ENCODE data around the gene TLE5.

TLE5 gene, protein sequence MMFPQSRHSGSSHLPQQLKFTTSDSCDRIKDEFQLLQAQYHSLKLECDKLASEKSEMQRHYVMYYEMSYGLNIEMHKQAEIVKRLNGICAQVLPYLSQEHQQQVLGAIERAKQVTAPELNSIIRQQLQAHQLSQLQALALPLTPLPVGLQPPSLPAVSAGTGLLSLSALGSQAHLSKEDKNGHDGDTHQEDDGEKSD

DNA sequence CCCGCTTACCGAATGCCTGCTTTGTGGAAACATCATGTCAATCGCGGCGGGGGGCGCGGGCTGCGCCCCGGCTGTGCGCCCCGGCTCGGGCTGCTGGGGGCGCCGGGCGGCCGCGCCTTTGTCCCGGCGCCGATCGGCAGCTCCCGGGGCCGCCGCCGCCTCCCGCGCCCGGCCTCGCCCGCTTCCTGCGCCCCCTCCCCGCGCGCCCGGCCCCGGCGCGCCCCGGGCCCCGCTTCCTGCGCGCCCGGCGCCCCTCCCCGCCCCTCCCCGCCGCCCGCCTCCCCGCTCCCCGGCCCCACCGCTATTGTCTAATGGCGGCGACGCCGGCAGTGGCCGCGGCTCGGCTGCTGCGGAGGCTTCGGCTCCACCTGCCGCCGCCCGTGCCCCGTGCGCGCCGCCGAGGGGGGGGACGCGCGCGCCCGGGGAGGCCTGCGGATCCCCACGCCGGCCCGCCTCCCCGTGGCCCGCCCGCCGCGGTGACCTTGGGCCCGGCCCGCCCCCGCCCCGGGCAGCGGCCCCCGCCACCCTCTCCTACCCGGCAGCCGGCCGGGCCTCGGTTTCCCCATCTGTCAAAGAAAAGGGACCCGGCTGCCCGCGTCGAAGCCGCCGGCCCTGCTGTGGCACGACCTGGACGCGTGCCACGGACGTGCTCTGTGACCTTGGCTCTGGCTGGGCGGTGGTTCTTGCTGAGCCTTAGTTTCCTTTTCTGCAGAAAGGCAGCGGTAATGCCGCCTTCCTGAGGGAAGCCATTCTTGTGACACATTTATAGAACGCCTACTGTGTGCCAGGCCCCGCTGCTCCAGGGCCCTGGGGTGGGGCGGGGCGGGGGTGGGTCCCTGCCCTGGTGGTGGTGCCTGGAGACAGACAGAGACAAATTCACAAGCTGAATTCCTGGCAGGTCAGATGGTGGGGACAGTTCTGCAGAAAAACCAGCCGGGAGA is at the start of gene TLE5:
Gene TLE5 (minus strand): TSS at position 331 of the 941 bp plus-strand sequence. CDS start 295 bp downstream, at position 36.
- FAIRE-seq = no peak
- DNase-seq (ENCODE audit: low spot score) = peak; percentile 77

DNA sequence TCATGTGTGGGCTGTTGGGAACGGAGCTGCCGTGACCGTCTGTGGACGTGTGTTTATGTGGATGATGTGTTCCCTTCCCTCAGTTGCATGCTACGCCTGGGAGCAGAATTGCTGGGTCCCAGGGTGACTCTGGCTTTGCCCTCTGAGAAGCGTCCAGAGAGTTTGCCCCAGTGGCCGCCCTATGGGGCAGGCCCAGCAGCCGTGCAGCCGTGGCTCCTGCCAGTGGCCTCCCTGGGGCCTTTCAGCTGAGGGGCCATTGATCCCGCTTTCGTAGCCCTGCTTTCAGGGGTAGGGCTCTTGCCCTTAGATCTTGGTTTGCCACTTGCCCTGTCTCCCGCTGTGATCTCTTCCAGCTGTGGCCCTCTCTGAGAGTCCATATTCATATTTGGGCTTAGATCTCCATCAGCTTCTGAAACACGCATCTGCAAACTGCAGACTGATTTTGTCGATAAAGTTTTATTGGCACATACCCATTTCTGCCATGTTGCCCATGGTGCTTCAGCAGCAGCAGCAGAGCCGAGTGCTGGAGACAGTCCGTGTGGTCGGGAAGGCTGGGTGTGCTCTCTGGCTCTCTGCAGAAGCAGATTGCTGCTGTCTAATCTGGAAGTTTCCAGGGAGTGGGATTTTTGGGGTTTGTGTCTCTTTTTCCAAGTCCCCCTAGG is 49.4 kb upstream of the TLE5 start:
- FAIRE-seq (no peak), DNase-seq (ENCODE audit: low spot score) (no peak)

DNA sequence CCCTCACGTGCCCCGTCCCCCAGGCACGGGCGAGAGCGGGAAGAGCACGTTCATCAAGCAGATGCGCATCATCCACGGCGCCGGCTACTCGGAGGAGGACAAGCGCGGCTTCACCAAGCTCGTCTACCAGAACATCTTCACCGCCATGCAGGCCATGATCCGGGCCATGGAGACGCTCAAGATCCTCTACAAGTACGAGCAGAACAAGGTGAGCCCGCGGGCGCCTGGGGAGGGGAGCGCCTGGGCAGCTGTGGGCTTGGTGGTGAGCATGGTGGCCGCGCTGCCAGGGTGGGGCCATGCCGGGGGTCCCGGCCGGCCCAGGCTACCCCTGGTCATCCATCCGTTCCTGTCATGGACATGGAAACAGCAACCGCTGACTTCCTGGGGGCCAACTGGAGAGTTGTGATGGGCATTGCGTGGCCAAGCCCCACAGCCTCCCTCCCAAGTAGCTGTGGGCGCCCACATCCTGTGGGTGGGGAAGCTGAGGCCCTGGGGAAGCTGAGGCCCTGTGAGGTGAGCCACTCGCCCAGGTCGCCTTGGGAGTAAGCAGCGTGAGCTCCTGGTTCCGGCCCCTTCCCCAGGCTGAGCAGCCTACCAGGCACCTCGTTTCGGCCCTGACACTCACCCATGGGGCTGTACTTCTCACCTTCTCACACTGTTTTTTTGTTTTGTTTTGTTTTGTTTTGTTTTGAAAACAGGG is 48.0 kb upstream of the TLE5 start:
- no peak for FAIRE-seq

DNA sequence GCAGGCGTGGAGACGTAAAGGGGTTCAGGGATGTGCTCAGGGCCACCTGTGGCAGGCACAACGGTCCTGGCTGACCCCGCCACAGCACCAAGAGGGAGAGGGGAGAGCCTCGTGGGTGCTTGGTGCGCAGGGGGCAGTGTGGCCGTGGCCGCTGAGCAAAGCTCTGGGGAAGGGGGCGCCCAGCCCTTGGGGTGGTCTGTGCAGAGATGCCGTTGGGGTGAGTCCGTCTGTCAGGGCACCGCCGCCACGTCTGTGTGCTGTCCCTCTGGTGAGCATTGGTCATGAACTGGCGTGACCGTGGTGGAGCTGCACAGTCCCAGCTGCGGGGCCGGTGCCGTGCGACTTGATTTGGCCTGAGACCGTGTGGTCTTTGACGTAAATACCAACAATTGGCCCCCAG is 47.2 kb upstream of the TLE5 start:
- no peak for DNase-seq (ENCODE audit: low spot score)
- no peak for FAIRE-seq

More for the DNA sequence above, 48.0 kb upstream of the TLE5 start:
- DNase-seq (ENCODE audit: low spot score) = no peak

DNA sequence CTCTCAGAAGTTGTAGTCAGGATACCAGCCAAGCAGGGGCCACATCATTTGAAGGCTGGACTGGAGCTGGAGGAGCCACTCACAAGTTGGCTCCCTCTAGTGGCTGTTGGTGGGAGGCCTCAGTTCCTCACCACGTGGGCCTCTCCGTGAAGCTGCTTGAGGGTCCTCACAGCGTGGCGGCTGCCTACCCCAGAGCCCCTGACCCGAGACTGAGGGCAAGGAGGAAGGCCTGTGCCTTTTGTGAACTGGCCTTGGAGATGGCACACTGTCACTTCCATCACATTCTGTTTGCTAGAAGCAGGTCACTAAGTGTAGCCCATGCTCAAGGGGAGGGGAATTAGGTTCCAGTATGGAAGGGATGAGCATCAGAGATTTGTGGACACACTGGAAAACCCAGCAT is 46.5 kb upstream of the TLE5 start:
- FAIRE-seq (no peak), DNase-seq (ENCODE audit: low spot score) (peak; percentile 50)

DNA sequence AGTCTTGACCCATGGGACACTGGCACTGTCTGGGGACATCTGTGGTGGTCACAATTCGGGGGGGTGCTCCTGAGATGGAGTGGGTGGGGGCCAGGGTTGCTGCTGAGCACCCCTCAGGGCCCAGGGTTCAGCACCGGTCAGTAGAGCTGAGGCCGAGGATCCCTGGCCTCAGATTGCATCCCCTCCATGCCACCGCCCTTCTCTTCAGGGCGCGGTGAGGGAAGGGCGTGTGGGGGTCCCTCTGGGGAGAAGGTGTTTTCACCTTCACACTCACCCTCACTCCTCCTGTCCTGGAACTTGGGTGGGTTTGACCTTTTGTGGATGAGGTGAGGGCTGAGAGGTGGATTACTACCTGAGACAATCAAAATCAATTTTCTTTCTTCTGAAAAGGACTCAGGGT is 45.4 kb upstream of the TLE5 start:
- no peak for DNase-seq (ENCODE audit: low spot score)
- FAIRE-seq = no peak

DNA sequence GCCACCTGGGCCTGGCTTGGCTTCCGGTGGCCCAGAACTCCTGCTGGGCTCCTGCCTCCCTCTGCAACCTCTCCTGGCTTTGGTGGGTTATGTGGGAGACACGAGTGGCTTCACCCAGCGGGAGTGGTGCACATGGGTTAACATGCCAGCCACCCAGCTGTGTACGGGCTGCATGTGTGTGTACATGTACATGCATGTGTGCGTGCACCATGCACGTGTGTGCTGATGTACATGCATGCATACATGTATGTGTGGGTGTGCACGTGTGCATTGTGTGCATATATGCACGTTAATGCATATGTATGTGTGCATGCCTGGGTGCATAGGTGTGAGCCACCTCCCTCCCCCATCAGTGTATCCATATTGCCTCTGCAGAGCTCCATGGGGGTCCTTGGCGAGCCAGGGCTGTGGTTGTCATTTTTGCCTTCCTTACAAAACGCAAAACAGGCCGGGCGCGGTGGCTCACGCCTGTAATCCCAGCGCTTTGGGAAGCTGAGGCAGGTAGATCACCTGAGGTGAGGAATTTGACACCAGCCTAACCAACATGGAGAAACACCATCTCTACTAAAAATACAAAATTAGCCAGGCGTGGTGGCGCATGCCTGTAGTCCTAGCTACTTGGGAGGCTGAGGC is 44.3 kb upstream of the TLE5 start:
- FAIRE-seq (no peak), DNase-seq (ENCODE audit: low spot score) (no peak)

DNA sequence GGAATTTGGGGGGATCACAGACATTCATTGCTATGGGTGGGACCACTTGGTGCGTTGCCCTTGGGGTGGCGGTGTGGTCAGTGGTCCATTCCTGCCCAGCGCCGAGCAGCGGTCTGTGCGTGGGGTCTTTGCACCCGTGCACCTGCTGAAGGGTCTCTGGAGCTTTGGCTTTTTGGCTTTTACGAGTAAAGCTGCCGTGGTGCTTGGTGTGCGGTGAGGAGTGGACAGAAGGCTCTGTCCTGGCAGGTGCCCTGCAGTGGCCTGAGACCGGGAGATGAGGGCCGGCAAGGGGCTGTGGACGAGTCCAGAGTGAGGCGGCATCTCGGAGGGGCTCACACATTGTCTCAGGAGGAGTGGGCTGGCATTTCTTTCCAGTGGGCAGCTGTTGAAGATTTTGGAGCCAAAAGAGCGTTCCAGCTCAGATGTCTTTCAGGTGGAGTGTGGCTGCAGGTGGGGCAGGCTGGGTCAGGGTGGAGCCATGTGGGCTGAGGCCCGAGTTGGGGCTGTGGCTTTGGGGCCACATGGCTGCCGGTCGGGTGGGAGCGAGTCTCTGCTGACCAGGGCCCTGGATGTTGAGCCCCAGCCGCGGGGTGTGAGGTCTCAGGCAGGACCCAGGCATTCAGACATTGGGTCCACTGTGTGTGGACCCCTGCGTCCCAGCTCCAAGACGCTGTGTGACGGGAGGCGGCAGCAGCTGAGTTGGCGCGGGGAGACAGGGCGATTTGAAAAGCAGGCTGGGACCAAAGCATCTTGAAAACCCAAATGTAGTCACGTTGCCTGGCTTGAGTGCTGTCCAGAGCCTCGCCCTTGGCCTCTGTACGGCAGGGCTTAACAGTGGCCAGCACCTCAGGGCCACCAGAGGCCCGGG is 43.6 kb upstream of the TLE5 start:
- no peak for DNase-seq (ENCODE audit: low spot score)
- no peak for FAIRE-seq

DNA sequence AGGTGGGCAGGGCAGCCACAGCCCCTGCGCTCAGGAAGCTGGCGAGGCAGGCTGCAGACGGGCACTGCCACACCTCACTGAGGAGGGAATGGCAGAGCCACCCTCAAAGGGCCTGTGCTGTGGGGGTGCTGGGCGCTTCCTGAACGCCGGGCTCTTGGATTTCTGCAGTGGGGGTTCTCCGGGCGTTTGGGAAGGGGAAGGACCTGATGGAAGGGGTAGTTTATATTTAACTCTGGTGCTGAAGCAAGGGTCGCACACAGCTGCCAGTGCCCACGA is 42.4 kb upstream of the TLE5 start:
- FAIRE-seq = no peak
- DNase-seq (ENCODE audit: low spot score) = no peak

DNA sequence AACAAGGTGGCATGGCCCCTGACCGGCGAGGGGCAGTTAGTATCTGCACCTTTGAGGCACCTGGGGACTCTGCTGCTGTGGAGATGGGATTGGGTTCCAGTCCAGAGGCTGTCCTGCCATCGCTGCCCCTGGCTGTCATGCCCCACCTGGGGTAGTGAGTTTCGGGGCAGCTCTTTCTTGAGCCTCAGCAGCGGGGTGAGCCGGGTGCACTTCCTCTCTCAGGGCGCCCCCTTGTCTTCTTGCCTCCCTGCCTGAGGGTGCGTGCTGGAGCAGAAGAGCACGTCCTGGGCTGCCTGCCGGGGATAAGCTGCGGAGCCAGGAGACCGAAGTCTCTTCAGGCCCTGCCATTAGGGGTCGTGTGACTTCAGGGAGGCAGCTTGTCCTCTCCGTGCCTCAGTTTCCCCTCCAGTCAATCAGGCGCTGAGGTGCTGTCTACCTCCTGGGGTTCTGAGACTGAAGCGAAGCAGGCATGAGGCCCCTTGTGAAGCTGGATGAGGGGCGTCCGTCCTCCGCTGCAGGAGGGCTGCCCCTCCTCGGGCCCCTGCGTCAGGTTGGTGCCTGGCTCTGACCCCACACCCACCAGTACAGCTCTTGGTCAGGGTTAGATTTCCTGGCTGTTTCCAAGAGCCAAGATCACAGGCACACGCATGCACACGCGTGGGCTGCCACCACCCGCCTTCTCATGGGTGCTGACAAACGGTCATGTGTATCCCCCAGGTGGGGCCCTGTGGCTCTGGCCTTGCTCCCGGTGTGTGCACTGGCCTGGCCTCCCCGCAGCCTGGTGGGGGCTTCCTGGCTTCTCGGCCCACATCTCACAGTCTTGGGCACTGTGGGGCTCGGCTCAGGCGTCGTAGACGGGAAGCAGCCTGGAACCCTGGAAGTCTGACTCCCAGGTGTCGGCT is 40.2 kb upstream of the TLE5 start:
- FAIRE-seq = no peak
- no peak for DNase-seq (ENCODE audit: low spot score)

DNA sequence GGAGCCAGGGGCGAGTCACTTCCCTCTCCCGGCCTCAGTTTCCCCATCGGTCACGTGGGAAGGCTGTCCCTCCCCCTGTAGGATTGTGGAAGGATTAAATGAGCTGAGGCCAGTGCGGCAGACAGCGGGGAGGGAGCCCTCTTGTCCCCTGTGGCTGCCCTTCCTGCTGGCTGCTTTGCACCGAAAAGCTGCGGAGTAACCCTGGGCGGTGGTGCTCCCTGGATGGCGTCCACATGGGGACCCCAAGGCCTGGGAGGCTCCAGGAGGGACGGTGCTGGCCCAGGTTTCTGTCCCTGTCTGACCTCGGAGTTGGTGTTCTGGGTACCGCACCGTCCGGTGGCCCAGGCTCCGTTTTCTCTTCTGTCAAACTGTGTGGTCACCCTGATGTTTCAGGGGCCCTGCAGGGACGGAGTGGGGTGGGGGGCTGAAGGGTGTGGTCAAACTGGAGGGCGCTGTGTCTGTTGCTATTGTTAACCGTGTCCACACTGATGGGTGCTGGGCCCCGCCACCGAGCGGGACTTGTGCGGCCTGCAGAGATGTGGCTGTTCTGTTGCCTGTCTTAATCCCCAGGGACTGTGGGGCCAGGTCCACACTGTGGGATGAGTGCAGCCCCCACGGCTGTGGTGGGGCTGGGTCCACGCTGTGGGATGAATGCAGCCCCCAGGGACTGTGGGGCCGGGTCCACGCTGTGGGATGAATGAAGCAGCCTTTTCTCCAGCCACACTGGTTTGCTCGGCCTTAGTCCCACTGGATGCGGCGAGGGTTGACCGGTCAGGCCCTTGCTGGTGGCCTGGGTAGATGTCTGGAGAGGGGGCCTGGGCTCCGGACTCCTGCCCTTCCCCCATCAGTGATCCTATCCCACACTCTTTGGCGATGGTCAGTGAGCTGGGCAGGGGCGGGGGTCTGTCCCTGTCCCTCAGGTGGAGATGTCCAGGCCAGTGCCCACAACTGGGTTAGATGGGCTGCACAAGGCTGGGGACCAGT is 38.7 kb upstream of the TLE5 start:
- no peak for DNase-seq (ENCODE audit: low spot score)
- no peak for FAIRE-seq

DNA sequence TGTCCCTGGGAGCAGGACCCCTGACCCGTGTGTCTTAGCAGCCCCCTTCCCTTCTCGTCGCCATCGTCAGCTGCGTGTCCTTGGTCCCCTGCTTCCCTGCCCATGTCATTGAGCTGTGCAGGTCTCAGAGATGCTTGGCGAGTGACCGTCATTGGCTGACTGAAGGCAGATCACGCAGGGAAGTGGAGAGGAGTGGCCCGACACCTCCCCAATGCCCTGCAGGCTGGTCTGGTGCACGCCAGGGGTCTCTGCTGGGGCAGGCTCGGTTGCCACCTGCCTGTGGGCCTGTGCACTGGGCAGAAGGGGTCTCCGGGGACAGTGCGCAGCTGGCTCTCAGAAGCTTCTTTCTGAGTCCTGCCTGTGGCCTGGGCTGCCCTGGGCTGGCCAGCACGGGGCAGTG is 38.0 kb upstream of the TLE5 start:
- DNase-seq (ENCODE audit: low spot score) = no peak
- FAIRE-seq = no peak

DNA sequence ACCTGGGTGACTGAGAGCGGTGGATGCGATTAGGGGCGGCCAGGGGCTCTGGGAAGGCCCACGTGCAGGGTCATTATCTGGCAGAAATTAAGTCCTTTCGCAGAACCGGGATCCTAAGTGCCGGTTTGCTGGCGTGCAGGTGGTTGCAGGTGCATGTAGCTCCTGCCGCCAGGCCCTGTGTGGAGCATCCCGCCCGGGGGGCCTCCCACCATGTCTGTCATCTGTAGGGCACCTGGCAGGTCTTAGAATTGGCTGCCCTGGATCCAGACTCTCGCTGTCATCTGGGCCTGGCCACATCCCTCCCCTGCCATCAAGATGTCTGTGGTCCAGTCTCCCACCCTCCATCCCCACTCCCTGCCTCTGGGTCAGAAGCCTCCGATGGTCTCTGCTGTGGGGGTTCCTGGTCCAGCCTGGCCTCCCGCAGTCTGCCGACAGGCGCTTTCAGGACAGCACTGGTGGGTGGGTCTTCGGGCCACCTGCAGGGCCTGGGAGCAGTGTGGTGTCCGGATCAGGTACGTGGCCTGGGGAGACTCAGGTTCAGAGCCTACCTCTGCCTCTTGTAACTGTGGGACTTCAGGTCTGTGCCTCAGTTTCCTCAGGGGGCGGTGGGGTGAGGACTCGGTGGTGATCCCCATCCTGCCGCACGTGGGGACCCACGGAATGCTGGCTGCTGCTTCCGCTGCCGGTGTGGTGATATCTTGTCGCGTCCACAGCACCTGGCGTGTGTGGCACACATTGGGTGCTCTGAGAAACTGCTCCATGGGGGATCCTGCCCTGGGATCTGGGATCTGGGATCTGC is 37.3 kb upstream of the TLE5 start:
- DNase-seq (ENCODE audit: low spot score) (no peak), FAIRE-seq (no peak)

DNA sequence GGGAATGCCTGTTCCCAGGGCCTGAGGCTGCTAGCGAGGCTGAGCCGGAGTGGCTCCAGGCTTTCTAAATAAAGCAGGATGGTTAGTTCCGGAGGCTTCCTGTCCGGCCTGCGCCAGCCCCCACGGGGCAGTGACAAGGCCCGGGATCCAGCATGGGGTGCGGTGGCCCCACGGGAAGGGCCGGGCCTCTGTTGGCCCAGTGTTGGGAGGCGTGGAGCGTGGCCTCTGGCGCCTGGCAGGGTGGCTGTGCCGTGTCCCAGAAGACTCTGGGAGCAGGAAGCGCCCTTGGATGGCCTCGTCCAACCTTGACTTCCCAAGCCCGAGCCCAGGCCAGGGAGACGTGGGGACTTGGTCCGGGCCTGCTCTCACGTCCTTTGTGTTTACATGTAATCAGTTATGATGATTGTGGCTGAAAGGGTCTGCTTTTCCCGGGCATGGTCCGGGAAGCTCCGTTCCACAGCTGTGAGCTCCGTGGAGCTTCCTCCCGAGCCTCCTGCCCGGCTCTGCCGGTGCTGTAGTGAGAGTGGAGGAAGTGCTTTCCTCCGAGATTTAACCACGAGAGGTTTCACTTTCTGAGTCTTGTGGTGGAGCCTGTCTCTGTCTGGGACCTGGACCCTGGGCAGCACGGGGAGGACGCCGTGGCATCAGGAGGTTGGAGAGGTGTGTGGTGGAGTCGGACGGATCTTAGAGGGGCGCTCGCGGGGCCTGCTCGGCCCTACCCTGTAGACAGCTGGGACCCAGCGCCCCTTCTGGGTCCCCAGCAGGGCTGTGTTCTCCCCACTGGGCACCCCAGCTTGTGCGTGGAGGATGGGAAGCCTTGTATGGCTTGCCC is 36.4 kb upstream of the TLE5 start:
- no peak for FAIRE-seq

DNA sequence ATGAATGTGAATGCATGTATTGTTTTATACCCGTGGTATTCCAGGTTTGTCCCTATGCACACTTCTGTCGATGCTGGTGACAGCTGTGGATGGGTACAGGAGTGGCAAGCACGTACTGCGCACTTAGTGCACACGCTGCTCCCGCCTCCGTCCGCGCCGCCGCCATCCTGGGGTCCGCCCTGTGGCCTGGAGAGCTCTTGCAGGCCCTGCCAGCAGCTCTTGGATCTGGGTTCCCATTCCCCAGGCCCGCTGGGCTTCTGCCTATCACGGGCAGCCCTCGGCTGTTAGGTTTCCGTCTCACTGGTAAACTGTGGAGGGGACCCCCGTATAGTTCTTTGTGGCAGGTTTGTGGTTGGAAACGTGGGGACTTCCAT is 35.8 kb upstream of the TLE5 start:
- no peak for FAIRE-seq
- no peak for DNase-seq (ENCODE audit: low spot score)

More for the DNA sequence above, 36.4 kb upstream of the TLE5 start:
- DNase-seq (ENCODE audit: low spot score) = no peak

DNA sequence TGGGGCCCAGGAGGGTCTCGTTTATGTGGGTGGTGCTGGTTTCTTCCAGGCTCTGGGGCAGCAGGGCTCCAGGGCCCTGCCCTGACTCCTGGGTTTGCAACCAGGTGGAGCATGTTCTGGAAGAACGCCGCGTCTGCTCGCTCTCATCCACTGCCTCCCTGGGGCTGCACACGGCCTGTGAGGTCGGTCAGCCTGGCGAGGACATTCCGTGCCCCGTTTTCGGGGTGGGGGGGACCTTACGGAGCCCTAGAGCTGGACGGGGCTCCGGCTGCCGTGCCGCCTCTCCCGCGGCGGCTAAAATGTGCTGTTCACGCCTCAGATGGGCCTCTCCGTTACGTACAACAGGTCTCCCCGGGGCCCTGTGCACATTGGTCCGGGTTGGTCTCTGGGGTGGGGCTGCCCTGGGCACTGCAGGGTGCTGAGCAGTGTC is 35.2 kb upstream of the TLE5 start:
- DNase-seq (ENCODE audit: low spot score) (no peak), FAIRE-seq (no peak)
